NCI-H748 (cell line): ENCODE measurements around the gene CHMP4B.

Experiments
- DNase-seq: peaks from one replicate; lab custom pipeline; 2025; ENCODE audit not compliant: unreplicated experiment; lab: John Stamatoyannopoulos, UW

CHMP4B gene

DNA sequence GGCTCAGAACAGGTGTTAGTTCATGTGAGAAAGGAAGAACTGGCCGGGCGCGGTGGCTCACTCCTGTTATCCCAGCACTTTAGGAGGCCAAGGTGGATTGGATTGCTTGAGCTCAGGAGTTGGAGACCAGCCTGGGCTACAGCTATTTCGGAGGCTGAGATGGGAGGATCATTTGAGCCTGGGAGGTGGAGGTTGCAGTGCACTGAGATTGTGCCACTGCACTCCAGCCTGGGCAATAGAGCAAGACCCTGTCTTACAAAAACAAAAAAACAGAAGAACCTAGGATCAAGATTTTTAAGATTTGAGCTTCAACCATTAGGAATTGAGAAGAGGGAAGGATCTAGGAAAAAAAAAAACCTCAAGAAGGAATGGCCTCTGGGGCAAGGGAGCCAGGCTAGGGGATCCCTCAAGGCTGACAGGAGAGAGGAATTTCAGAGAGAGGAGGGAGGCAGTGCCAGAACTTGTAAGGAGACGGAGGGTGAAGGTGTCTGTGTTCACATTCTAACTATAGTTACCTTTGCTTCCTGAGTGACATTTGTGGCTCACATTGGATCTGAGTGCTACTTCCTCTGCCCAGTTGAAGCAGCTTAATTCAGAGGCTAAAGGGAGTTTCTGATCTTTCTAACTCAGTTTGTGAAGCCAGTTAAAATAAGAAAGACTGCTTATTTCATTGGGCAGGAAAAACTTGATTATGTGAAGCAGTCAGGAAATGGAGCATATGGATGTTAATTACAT lies 26.1 kb downstream of the CHMP4B start:
- DNase-seq: no peak

DNA sequence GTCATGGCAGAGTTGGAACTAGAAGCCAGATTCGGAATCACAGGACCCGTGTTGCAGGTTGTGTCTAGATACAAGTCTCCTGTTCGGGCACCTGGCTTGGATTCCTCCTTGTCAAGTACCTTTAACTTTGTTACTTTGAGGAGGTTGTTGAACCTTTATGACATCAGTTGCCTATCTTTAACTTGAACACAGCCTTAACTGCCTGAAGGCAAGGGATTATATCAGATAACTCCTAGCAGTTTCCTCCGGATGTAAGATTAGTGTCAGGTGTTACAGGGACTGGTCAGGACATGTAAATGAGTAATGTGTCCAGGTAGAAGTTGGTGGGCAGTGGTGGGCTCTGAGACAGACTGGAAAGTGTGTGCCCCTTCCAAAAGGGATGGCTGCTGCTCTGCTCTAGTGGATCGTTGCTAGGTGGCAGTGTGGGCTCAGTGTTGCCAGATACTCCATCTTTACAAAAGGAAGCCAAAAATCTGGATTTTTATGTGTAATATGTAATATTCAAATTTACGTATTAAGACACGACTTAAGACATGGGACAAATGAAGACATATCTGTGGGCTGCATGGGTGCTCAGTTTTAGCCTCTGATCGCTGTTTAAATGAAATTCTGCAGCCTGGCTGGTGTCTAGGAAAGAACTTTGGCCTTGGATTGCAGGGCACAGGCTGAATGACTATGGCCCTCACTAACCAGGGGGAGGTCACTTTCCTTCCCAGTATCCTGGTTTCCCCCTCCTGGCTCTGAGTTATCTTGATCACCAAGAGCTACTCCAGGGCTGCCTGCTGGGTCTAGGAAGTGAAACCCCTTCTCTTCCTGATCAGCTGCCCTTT lies 27.1 kb downstream of the CHMP4B start:
- DNase-seq: no peak

DNA sequence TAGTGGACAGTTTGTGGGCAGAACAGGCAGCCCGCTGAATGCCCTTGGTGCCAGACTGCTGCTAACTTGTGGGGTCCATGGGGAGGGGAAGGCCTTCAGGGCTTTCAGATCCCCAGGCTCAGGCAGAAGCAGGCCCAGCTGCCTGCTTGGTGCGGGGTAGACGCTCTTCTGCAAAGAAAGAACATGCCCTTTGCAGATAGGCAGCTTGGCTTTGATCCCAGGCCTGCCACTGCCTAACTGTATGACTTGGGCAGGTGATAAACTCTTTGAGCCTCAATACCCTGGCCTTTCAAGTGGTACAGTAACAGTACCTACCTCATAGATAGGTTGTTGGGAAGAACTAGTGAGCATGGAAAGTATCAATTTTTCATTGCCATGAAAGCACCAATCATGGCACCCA lies 28.4 kb downstream of the CHMP4B start:
- no peak for DNase-seq

GRCh38 chr20:33840160-33840559 lies 29.0 kb downstream of the CHMP4B start:
- no peak for DNase-seq

DNA sequence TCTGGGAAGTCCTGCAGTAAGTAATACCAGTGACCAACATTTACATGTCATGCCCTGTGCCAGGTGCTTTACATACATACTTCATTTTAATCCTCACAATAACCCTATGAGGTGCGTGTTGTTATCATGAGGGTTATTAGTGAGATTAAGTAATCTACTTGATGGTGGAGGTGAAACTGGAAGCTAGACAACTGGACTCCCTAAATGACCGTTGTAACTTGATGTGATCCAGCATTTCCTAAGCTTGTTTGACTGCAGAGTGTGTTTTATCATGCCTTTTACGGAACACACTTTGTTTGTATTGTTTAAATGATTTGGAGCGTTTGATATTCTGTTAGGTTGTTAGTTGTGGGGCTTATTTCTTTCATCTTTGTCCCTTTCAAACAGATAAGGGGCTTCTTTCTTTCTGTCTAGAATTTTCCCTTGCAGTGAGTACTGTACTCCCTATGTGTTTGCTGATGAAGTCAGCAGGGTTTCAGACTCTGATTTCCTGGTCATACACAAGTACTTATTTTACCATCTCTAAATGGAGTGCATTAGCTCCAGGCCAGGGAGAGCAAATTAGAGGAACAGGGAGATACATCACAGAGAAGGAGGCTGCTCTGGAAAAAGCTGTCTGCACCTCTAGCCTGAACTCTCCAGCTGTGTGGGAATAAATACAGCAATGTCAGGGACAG lies 29.7 kb downstream of the CHMP4B start:
- no peak for DNase-seq

DNA sequence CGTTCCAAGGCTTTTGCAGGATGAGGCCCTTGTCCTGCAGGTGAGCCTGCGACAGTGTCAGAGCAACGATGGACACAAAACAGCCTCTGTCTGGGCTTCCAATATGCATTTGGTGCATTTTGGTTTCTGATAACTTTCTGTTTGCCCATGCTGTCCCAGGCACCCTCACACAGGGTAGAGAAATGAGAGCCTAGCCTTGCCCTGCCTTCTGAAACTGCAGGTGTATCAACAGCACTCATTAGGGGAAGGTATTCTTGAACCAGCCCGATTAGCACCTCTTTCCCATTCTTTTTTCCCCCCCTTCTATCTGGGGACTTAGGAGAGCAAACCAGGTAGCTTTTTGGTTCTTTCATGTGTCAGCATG lies 30.3 kb downstream of the CHMP4B start:
- DNase-seq: no peak

- DNase-seq: no peak
Measured at GRCh38 chr20:33842346-33842745, 31.2 kb downstream of the CHMP4B start.

- peak; percentile 38 for DNase-seq
Measured at GRCh38 chr20:33843050-33843449, 31.9 kb downstream of the CHMP4B start.

GRCh38 chr20:33843854-33844253 lies 32.7 kb downstream of the CHMP4B start:
- no peak for DNase-seq

DNA sequence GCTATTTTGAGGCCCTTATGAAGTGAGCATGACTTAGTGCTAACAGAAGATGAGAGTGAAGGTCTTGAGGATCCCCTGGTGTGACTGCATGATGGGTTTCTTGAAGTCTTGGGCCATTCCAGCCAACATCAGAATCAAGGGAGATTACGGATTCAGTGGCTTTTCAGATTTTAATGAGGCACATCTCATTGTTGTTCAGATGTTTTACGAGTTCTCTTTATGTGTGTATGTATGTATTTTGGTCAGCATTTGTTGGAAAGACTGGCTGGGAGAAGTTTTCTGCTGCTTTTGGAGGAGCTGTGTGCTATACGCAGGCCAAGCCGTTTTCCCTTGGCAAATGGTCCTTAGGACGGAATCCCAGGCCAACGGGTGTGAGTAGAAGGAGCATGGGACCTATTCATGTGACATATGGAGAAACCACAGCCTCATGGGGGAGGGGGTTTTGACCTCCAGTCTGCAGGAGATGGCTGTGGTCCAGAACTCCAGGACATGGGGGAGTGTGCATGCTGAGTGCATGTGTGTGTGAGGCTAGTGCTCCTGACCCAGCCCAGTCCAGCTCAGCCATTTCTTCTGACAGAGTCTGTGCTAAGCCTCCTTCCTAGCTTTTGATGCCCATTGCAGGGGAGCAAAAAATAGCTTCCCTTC lies 35.3 kb downstream of the CHMP4B start:
- no peak for DNase-seq

- DNase-seq: no peak
Measured at GRCh38 chr20:33847006-33847405, 35.9 kb downstream of the CHMP4B start.

DNA sequence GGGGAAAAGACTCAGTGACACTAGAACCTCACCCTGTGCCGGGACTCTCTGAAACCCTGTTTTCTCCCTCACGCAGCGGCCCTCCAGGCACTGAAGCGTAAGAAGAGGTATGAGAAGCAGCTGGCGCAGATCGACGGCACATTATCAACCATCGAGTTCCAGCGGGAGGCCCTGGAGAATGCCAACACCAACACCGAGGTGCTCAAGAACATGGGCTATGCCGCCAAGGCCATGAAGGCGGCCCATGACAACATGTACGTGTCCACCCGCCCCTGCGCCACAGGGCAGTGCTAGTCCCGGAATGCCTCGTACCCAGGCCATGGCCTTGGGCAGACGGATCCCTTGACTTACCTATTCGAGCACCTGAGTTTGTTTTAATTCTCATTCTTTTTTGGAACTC lies 37.2 kb downstream of the CHMP4B start:
- DNase-seq: no peak

- DNase-seq: no peak
Measured at GRCh38 chr20:33850159-33850558, 39.0 kb downstream of the CHMP4B start.

DNA sequence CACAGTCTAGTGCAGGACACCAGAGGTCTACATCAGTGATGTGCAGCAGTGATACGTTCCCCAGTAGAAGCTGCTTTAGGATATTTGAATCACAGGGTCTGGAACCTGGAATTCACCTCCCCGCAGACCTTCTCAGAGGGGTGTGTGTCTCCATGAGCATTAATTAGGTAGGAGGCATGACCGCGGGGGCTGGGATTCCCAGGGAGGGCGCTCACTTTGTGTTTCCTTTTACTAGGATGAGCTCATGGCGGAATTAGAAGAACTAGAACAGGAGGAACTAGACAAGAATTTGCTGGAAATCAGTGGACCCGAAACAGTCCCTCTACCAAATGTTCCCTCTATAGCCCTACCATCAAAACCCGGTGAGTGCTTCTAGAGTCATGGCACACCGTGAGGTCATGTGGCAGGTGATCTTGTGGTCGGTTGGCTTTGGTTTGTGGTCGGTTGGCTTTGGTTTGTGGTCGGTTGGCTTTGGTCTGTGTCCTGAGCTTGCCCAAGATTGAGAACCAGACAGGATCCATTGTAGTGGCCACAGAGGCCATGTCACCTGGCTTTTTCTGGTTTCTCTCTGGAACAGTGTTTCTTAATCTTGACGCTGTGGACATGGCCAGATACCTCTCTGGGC lies 40.8 kb downstream of the CHMP4B start:
- no peak for DNase-seq

GRCh38 chr20:33852626-33853506 lies 41.7 kb downstream of the CHMP4B start:
- no peak for DNase-seq

DNA sequence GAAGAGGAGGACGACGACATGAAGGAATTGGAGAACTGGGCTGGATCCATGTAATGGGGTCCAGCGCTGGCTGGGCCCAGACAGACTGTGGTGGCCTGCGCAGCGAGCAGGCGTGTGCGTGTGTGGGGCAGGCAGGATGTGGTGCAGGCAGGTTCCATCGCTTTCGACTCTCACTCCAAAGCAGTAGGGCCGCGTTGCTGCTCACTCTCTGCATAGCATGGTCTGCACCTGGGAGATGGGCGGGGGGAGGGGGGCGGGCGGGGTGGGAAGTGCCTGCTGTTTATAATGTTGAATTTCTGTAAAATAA lies 42.3 kb downstream of the CHMP4B start:
- no peak for DNase-seq

GRCh38 chr20:33857722-33858563 lies 46.8 kb downstream of the CHMP4B start:
- no peak for DNase-seq

DNA sequence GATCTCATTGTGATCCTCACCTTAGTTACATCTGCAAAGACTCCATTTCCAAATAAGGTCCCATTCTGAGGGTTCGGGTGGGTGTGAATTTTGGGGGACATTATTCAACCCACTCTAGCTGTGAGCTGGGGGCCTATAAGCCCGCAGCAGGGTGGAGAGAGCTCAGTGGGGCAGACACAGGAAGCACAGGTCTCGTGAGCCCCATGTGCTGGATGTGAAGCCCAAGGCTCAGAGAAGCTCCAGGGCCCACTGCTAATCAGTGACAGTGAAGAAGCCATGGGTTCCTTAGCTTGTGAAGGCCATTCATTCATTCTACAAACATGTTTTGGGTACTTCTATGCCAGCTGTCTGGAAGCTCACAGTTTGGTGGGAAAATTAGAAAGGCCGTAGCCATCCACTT lies 47.5 kb downstream of the CHMP4B start:
- DNase-seq: no peak

GRCh38 chr20:33859157-33859695 lies 48.1 kb downstream of the CHMP4B start:
- no peak for DNase-seq
